ENCODE data around the gene SMAD9. TPM values are rescaled to one million over a fixed set of nuclear protein-coding genes. Genes with fewer than 3 reads are reported as not detected.

Gene SMAD9
- total RNA-seq, 1 experiment from 2014 or later: 1.1 TPM

DNA sequence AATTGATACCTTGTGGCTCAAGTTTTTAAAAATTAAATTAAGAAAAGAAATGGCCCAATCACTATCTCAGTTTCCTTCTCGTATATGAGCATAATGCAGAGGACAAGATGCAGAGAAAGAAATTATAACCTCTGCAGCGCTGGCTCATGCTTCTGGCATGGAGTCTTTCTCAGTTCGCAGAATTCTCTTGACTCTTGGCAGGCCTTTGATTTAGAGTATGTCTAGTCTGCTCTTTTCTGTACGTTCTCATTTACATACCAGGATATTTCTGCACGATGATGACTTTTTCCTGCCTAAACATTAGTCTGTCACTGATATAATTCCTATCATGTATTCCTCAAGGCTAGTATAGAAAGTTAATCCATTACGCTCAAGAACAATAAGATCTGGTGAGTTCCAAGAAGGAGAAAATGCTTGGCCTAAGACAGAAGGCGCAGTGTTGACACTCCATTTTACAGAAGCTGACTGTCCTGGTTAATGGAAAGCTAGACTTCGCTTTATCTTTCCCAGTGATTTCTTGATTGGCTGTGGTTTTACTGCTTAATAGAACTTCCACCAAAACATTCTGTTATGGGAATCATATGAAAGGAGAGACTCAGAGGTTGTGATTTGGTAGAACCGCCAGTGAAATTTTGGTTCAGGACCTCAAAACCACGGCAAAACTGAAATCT lies 1.7 kb upstream of the SMAD9 start:
- no peaks in the 10 kb centered on the region for H3K79me1 ChIP-seq (ENCODE audit: insufficient read depth, low read depth, low read length, poor library complexity, severe bottlenecking)
- H3K27ac ChIP-seq (ENCODE audit: insufficient read length, low read depth, low read length): no peak overlapping the region
- no peak overlapping the region for H3T11ph ChIP-seq (ENCODE audit: low read length)
- H3K4me1 ChIP-seq (ENCODE audit: insufficient read depth, low read length): no peaks in the 10 kb centered on the region
- no peak overlapping the region for H2BK15ac ChIP-seq (ENCODE audit: low read depth, low read length)
- H2AFZ ChIP-seq (ENCODE audit: low read length): no peak overlapping the region
- H2BK5ac ChIP-seq (ENCODE audit: insufficient read length, low read length): no peak overlapping the region
- H3K9ac ChIP-seq (ENCODE audit: extremely low read depth, insufficient read length, low read length): no peak overlapping the region
- peaks cover 8 to 9% of the 10 kb centered on the region in 2 experiments for H3K4me1 Mint-ChIP-seq
- no peaks in the 10 kb centered on the region; the same call in 1 of the 2 replicates for H3K27me3 ChIP-seq (ENCODE audit: insufficient read depth, low read length)
- no peak overlapping the region for H3K4ac ChIP-seq (ENCODE audit: low read depth, low read length)
- peaks cover 52% of the 10 kb centered on the region for H3K27me3 Mint-ChIP-seq (ENCODE audit: low read depth)
- no peak overlapping the region for H3K56ac ChIP-seq (ENCODE audit: insufficient read length, low read depth, low read length)
- no peak overlapping the region for H2BK120ac ChIP-seq (ENCODE audit: low read depth, low read length, poor library complexity, severe bottlenecking)
- H3K23me2 ChIP-seq (ENCODE audit: insufficient read length, low read depth, low read length, poor library complexity, severe bottlenecking): peaks cover 7% of the 10 kb centered on the region
- H3K23ac ChIP-seq (ENCODE audit: insufficient read length, low read depth, low read length): no peak overlapping the region
- no peak overlapping the region for H2BK12ac ChIP-seq (ENCODE audit: insufficient read length, low read depth, low read length)
- H3K36me3 Mint-ChIP-seq (ENCODE audit: insufficient read depth in 1 of 3, low read depth in 3 of 3): no peaks in the 10 kb centered on the region
- DNase-seq: no peak
- no peaks in the 10 kb centered on the region for H3K9me3 ChIP-seq (ENCODE audit: control insufficient read depth, low read depth, low read length)
- no peaks in the 10 kb centered on the region for H4K20me1 ChIP-seq (ENCODE audit: control insufficient read depth, insufficient read depth, insufficient read length)
- no CpG with 5 or more reads among the region's 10 CpGs for WGBS (ENCODE audit: extremely low coverage, insufficient read length, low lambda C conversion rate)
- no peak overlapping the region for H2BK20ac ChIP-seq (ENCODE audit: low read depth, low read length, poor library complexity, severe bottlenecking)
- no peak overlapping the region for H4K91ac ChIP-seq (ENCODE audit: insufficient read length, low read depth, low read length)
- H2AK5ac ChIP-seq (ENCODE audit: insufficient read length, low read length): no peak overlapping the region
- no peak overlapping the region for H3K14ac ChIP-seq (ENCODE audit: insufficient read depth, low read length)
- H3K4me3 Mint-ChIP-seq: no peak overlapping the region
- no peak overlapping the region for H3K18ac ChIP-seq (ENCODE audit: insufficient read length, low read depth, low read length)
- H3K9me3 Mint-ChIP-seq: no peaks in the 10 kb centered on the region; a peak in 1 of 5 replicates
- H4K5ac ChIP-seq (ENCODE audit: insufficient read length, low read depth, low read length): no peak overlapping the region
- no peaks in the 10 kb centered on the region for H3K79me2 ChIP-seq (ENCODE audit: insufficient read depth, low read length)
- no peak overlapping the region for H4K8ac ChIP-seq (replicated peaks; ENCODE audit: insufficient read length, low read depth, low read length)
- H3K27ac Mint-ChIP-seq: no peak overlapping the region
- TF ChIP-seq, protein P1, sequence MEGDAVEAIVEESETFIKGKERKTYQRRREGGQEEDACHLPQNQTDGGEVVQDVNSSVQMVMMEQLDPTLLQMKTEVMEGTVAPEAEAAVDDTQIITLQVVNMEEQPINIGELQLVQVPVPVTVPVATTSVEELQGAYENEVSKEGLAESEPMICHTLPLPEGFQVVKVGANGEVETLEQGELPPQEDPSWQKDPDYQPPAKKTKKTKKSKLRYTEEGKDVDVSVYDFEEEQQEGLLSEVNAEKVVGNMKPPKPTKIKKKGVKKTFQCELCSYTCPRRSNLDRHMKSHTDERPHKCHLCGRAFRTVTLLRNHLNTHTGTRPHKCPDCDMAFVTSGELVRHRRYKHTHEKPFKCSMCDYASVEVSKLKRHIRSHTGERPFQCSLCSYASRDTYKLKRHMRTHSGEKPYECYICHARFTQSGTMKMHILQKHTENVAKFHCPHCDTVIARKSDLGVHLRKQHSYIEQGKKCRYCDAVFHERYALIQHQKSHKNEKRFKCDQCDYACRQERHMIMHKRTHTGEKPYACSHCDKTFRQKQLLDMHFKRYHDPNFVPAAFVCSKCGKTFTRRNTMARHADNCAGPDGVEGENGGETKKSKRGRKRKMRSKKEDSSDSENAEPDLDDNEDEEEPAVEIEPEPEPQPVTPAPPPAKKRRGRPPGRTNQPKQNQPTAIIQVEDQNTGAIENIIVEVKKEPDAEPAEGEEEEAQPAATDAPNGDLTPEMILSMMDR (conservative IDR thresholded peaks at IDR 0.05): no peak
- H3K4me2 ChIP-seq (ENCODE audit: insufficient read depth, insufficient read length, low read length): no peak overlapping the region
